Posterior vena cava (tissue), 2 donors: ENCODE data around the gene FCRLA. TPM values are rescaled to one million over a fixed set of nuclear protein-coding genes. Genes with fewer than 3 reads are reported as not detected.

Experiments used
- total RNA-seq, 2 donors: library from RNA; stranded (reverse); fragmentation: NEBNext Ultra II Directional; extraction: Animal tissue kit (Norgen Biotek cat#: 25700); gene quantifications; one replicate each; pipeline ENCODE4 v1.2.1, GENCODE V29; 2021
- donor health status: DM: yes; HTN: yes; CAD: no.
- donor health status: DM: yes; HTN: yes; CAD: no.

Gene FCRLA
- total RNA-seq, 2 donors from 2014 or later: 0.19 TPM; not detected in 1

Other genes with a start within 250 kb of the FCRLA start
- gene FCGR2A, start 201.8 kb upstream of the FCRLA start, total RNA-seq: 10 to 100 TPM; 60.8 to 93.7 TPM
- gene HSPA6, start 182.7 kb upstream of the FCRLA start, total RNA-seq: 1 to 10 TPM; 6.4 to 6.7 TPM
- 10 to 100 TPM; 41.0 to 64.2 TPM for gene FCGR3A, start 157.4 kb upstream of the FCRLA start, total RNA-seq
- 1 to 10 TPM; 4.5 to 9.3 TPM for gene FCGR3B, start 76.1 kb upstream of the FCRLA start, total RNA-seq
- gene FCGR2B, start 44.1 kb upstream of the FCRLA start, total RNA-seq: 10 to 100 TPM in 1 of 2 donors, 1 to 10 TPM in 1; 7.4 to 33.0 TPM
- under 1 TPM; 0.38 to 0.74 TPM for gene FCRLB, start 14.3 kb downstream of the FCRLA start, total RNA-seq
- gene DUSP12, start 42.6 kb downstream of the FCRLA start, total RNA-seq: 10 to 100 TPM; 15.5 to 17.4 TPM
- gene ATF6, start 59.1 kb downstream of the FCRLA start, total RNA-seq: 10 to 100 TPM; 27.9 to 32.3 TPM